ENCODE results near the gene TTC28.
A peak's percentile ranks its signal among the peaks of the same experiment; 100 is the strongest.

The TTC28 gene

DNA sequence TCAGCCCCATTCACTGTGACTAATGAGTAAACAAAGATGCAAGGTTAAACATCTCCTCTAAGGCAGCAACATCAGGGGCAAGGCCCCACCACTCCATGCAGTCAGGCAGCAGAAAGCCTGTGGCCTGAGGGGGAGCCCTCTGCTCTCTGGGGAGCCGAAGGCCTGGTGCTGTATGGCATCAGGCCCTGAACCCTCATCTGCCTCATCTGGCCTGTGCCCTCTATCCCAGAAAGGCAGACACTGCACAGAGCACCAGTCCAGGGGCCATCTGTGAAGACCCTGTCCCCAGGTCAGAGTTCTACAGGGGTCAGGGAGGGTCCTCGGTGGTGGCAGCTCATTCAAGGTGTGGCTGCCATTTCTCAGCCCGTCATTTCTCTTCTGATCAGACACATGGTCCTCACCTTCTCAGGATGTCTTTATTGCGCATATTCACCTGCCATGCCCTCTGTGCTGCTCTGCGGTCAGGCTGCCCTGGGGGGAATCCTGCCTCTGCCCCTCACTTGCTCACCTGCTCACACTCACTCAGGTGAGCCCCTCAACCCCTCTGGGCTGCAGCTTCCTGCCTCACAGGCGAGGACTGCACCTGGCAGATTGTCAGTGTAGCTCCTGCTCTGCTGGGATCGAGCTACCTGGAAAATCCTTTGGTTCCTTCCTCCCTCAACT is 657.5 kb downstream of the TTC28 start:
- no peak overlapping the region for H3K4me2 ChIP-seq
- no peaks in the 10 kb centered on the region for H3K27me3 ChIP-seq
- no peaks in the 10 kb centered on the region for H3K36me3 ChIP-seq
- H3K9me3 ChIP-seq: no peaks in the 10 kb centered on the region
- no peak overlapping the region for H3K27ac ChIP-seq
- TF ChIP-seq Cebpa-rat (IDR thresholded peaks at IDR 0.05): no peak
- H3K4me3 ChIP-seq: no peak overlapping the region
- peaks cover 26% of the 10 kb centered on the region for H3K4me1 ChIP-seq
- H3K9ac ChIP-seq: no peak overlapping the region
- H4K20me1 ChIP-seq: no peaks in the 10 kb centered on the region

DNA sequence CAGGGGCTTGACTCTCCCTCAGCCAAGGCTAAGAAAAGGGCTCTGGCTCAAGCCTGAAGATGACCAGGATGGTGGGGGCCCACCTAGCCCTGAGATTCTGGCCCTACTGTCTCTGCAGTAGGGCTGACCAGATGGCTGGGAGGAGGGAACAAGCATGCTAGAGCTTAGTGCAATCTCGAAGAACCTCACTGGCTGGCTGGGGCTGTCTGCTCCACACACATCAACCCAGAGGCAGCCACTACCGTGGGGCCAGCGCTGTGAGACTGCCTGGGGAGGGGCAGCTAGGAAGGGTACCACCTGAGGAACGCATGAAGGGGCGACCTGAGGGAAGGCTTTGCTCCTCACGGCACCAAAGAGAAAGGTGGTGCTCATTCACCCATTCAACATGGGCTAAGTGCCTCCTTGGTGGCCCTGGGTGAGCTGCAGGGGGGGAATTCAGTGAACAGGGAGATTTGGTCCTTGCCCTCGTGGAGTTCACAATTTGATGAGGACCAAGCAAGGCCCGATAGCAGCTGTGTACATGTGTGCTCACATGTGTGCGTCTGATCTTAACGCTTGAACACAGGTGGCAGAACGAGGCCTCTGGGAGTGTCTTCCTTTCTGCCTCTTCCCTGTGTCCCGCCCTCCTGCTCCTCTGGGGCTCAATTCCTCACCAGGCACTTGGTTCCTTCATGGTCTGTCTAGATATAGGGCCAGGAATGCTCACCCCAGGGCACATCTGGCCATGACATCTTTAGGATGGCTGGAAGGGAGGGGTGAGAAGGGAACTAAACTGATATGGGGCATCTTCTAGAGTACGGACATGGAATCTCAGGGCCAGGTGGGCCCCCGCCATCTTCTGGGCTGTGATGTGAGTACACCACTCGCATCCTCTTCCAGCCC is 658.3 kb downstream of the TTC28 start:
- no peaks in the 10 kb centered on the region for H3K36me3 ChIP-seq
- peaks cover 24% of the 10 kb centered on the region for H3K4me1 ChIP-seq
- no peak overlapping the region for H3K27ac ChIP-seq
- no peak overlapping the region for H3K4me2 ChIP-seq
- no peaks in the 10 kb centered on the region for H4K20me1 ChIP-seq
- no peaks in the 10 kb centered on the region for H3K27me3 ChIP-seq
- H3K9ac ChIP-seq: no peak overlapping the region
- TF ChIP-seq Cebpa-rat (IDR thresholded peaks at IDR 0.05): no peak
- H3K9me3 ChIP-seq: no peaks in the 10 kb centered on the region
- no peak overlapping the region for H3K4me3 ChIP-seq

DNA sequence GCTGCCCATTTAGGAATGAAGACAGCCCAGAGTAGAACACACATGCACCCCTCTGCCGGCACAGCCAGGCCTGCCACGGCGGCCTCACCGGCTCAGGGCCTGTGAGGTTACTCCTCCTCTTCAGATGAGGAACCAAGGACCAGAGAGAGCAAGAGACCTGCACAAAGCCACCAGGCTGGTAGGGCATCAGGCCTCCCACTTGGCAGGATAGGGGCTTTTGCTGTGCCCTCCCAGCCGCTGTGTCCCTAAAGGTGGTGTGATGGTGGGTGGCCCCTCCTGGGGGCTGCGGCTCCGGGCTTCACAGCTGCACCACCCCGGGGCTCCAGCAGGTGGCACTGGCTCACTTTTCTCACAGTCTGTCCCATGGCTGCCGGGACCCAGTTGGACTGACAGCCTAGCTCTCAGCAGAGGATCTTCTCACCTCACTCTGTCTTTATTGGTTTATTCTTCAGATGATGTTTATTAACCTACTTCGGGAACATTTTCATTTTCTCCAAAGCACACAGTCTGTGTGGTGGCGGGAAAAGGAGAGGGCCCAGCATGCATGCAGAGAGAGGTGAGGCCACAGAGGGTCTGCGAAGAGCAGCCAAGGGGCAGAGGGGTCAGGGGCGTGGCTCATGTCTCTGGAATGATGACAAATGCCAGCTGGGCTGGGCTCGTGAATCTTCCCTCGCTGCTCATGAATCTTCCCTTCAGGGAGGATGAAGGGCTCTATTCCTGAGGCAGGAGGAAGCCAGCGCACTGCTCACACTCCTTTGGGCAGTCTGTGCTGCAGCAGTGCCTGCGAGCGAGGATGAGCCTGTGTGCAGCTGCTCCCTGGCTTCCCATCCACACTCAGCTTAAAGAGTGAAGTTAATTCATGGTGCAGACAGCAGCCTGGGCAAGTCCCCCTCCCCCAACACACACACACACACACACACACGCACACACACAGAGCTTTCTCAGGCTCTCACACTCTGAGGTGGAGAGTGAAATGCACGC is 659.5 kb downstream of the TTC28 start:
- Histone ChIP-seq H3K27ac (no peak overlapping the region), H3K9ac (no peak overlapping the region), H3K27me3 (no peaks in the 10 kb centered on the region), H3K4me2 (no peak overlapping the region), H4K20me1 (no peaks in the 10 kb centered on the region), H3K9me3 (no peaks in the 10 kb centered on the region), H3K4me1 (peaks cover 27% of the 10 kb centered on the region), H3K36me3 (no peaks in the 10 kb centered on the region), H3K4me3 (no peak overlapping the region)
- no peak for TF ChIP-seq Cebpa-rat (IDR thresholded peaks at IDR 0.05)

DNA sequence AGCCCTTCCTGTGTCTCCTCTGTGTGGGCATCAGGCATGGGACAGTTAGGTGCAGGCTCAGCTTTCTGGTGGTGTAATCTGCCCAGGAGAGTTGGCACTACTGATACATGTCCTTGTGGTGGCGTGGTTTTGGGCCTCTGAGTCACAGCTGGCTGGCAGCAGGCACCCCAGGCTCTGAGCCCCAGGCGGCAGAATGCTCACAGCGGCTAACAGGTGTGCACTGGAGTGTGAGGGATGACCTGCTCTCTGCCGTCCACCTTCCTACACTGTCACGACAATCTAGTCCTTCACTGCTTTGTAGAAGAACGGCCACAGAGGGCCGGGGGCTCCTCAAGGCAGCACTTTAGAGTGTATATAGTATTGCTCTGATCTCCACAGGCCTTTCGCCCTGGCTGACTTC is 660.3 kb downstream of the TTC28 start:
- Histone ChIP-seq H3K4me2 (no peak overlapping the region), H3K27ac (no peak overlapping the region), H3K9me3 (no peaks in the 10 kb centered on the region), H3K4me1 (peaks cover 35% of the 10 kb centered on the region), H3K4me3 (no peak overlapping the region), H3K27me3 (no peaks in the 10 kb centered on the region), H3K9ac (no peak overlapping the region), H4K20me1 (no peaks in the 10 kb centered on the region), H3K36me3 (no peaks in the 10 kb centered on the region)
- TF ChIP-seq Cebpa-rat (IDR thresholded peaks at IDR 0.05): no peak

DNA sequence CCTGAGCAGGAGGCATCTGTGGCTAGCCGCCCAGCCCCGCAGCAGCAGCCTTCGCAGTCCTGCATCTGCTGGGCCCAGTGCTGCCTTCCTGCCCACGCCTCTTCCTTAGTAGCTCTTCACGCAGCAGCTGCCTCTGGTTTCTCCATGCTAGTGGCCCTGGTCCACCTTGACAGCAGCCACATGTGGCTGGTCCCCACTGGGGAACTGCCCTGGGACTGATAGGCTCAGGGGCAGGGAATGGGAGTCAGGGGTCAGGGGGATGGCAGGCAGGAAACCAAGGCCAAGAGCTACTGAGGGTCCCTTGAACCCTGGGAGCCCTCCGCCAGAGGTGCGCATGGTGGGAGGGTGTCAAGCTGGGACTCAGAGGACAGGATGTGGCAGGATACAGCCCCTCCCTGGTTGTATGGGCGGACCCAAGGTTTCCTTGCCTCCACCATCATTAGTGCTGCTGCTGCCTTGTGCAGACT is 661.1 kb downstream of the TTC28 start:
- Histone ChIP-seq H3K4me1 (peaks cover 41% of the 10 kb centered on the region), H3K9ac (no peak overlapping the region), H3K36me3 (no peaks in the 10 kb centered on the region), H3K27ac (no peak overlapping the region), H3K4me3 (no peak overlapping the region), H3K27me3 (no peaks in the 10 kb centered on the region), H3K9me3 (no peaks in the 10 kb centered on the region), H4K20me1 (no peaks in the 10 kb centered on the region), H3K4me2 (peak overlapping the region; percentile 34)
- TF ChIP-seq Cebpa-rat (IDR thresholded peaks at IDR 0.05): no peak

DNA sequence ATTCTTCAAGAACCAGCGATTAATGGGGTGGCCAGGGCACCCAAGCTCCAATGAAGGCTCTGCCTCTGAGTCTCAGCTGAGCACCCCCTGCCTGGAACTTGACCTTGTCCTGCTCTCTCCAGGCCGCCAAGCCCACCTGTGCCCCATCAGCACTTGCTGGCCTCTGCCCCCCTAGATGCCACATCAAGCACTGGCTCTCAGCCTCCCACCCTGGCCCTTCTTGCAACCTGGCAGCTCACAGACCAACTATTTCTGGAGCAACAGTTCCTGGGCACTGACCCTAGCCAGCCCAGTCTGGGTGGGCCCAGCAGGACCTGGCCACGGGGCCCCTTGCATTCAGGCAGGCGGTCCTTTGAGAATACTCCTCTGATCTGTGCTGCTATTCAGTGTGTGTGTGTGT is 661.8 kb downstream of the TTC28 start:
- H3K4me3 ChIP-seq: no peak overlapping the region
- no peaks in the 10 kb centered on the region for H4K20me1 ChIP-seq
- no peaks in the 10 kb centered on the region for H3K27me3 ChIP-seq
- H3K9me3 ChIP-seq: no peaks in the 10 kb centered on the region
- H3K36me3 ChIP-seq: no peaks in the 10 kb centered on the region
- no peak overlapping the region for H3K9ac ChIP-seq
- peaks cover 41% of the 10 kb centered on the region for H3K4me1 ChIP-seq
- TF ChIP-seq Cebpa-rat (IDR thresholded peaks at IDR 0.05): no peak
- H3K4me2 ChIP-seq: no peak overlapping the region
- no peak overlapping the region for H3K27ac ChIP-seq

DNA sequence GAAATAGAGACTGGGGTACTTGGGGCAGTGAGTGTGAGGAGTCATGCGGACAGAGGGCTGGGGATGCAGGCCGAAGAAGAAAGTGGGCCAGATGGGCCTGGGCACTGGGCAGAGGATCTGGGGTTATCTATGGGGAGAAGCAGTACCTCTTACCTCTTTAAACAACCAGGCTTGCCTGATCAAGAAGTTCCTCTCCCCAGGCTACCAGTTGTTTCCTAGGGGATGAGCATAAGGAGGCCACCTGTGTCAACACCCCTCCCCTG is 662.2 kb downstream of the TTC28 start:
- Histone ChIP-seq H3K9me3 (no peaks in the 10 kb centered on the region), H3K27ac (no peak overlapping the region), H3K4me3 (no peak overlapping the region), H3K4me2 (no peak overlapping the region), H3K27me3 (no peaks in the 10 kb centered on the region), H3K36me3 (no peaks in the 10 kb centered on the region), H4K20me1 (no peaks in the 10 kb centered on the region), H3K9ac (no peak overlapping the region), H3K4me1 (peaks cover 41% of the 10 kb centered on the region)
- TF ChIP-seq Cebpa-rat (IDR thresholded peaks at IDR 0.05): no peak

DNA sequence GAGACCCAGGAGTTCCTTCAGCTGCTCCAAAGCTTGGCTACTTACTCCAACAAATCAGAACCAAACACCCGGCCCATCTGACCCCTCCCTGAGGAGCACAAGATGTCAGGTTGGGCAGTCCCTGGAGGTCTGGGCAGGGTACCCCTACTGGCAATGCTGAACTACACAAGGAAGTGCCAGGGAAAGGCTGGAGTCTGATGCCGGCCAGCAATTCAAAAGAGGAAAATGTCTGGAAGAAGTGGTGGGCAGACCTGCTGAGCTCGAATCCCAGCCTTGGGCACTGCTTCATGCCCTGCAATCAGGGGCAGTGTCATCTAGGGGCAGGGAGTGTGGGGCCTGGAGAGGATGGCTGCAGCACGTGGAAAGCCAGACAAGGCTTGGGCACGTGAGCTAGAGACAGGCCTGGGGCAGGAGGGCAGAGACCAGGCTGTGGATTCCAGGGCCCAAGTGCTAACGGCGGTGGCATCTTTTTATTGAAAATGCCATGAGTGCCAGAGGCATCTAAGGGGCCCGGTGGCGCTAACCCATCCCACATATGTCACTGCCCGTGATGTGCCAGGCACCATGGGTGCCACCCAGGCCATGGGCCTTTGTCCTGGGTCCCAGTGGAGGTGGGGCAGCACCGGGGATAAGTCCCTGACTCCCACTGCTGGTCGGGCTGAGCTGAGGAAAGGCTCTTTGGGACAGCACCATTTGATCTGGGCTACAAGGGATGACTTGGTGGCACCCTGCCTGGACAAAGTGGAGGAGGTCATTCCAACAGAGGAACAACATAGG is 662.7 kb downstream of the TTC28 start:
- Histone ChIP-seq H3K4me3 (no peak overlapping the region), H3K27me3 (no peaks in the 10 kb centered on the region), H3K4me2 (no peak overlapping the region), H3K36me3 (no peaks in the 10 kb centered on the region), H3K4me1 (peaks cover 41% of the 10 kb centered on the region), H3K27ac (no peak overlapping the region), H3K9me3 (no peaks in the 10 kb centered on the region), H3K9ac (no peak overlapping the region), H4K20me1 (no peaks in the 10 kb centered on the region)
- TF ChIP-seq Cebpa-rat (IDR thresholded peaks at IDR 0.05): no peak

Data from BLaER1 (cell line).